HG03108 (cell line): ENCODE results near the gene MED29.
"Not testable (repeated sequence)": the region's sequence is repeated elsewhere in the genome, so short reads cannot be mapped to it uniquely, and the experiment has no call there.

Experiments used
- ATAC-seq: cut with Tn5 transposase; IDR thresholded peaks from one replicate; pipeline ENCODE4 v1.9.1; 2021; ENCODE audit warnings: moderate library complexity; ENCODE audit not compliant: unreplicated experiment

The MED29 gene

DNA sequence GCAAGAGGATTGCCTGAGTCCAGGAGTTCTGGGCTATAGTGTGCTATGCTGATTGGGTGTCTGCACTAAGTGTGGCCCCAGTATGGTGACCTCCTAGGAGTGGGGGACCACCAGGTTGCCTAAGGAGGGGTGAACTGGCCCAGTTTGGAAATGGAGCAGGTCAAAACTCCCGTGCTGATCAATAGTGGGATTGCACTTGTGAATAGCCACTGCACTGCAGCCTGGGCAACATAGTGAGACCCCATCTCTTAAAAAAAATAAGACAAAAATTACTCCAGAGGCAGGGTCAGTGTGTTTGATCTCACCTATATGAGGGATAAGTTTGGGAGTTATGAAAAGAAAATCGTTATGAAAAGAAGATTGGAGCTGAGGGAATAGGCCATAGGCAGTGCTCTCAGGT lies 22.0 kb upstream of the MED29 start:
- ATAC-seq, result no peak

GRCh38 chr19:39370735-39371134 lies 20.4 kb upstream of the MED29 start:
- ATAC-seq, result no peak

GRCh38 chr19:39372047-39372802 lies 19.0 kb upstream of the MED29 start:
- ATAC-seq, result no peak

DNA sequence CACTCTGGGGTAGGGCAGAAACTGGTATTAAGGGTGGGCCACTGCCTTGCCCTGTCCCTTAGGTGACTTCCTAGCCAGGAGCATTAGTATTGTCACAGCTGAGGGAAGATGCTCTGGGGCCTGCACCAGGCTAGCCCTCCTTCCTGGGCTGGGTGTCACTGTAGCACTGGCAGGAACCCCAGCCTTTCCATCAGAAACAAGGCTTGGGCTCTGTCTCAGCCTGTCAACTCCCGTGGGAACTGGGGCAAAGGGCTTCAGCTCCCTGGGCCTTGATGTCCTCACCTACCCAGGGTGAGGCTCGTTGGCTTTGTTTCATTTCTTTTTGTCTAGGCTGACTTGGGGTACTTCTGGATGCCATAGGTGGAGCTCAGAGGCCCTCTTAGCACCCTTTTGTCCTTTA lies 18.2 kb upstream of the MED29 start:
- ATAC-seq, result no peak

DNA sequence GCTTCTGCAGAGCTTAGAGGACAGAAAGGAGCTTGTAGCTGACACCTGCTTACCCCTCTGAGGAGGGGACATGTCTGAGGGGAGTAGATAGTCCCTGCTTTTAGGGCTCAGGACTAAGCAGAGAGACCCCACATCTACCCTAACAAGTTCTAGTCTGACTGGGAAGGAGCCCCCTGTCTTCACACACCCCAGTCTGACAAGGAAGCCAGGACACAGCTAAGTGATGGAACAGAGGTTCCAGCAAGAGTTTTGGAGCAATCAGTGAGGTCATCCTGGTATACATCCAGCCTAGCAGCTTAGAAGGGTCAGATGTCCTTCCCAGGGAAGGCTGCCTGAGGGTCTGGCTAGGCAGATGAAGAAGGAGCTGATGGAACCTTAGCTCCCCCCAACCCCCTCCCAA lies 15.2 kb upstream of the MED29 start:
- no peak for ATAC-seq

DNA sequence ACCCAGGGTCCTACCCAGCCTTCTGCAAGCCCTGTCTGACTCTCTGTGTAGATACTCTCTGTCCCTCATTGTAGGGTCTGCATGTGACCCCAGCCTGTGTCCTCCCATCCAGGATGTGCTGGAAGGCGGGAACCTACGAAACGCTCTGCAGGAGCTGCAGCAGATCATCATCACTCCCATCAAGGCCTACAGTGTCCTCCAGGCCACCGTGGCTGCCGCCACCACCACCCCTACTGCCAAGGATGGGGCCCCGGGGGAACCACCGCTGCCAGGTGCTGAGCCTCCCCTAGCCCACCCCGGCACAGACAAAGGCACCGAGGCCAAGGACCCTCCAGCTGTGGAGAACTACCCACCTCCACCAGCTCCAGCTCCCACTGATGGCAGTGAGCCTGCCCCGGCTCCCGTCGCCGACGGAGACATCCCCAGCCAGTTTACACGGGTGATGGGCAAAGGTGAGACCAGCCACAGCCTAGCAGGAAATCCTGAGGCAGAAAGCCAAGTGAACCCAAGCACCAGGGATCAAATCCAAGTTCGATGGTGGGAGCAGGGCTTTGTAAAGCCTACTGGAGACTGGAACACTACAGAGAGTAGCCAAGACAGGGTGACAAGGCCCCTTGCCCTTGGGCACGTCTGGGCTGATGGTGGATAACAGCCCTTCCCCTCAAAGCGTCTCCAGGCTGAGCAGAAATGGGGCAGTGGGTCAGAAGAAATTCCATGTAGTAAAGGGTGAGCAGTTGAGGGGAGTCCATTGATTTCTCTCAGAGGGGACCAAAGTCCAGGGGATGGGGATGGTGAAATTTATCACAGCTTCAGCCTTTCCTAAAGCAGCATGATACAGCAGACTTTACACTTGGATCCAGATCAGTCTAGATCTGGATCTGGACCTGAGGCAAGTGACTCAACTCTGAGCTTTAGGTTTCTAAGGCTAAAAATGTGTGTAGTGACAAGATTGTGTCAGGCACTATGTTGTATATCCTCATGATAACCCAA lies 13.5 kb upstream of the MED29 start:
- ATAC-seq, result no peak

- ATAC-seq, result not testable (repeated sequence)
These were observed 11.8 kb upstream of the MED29 start for GRCh38 chr19:39379366-39379765.

GRCh38 chr19:39379865-39380396 lies 11.2 kb upstream of the MED29 start:
- ATAC-seq, result no peak

- no peak for ATAC-seq
These were observed 10.4 kb upstream of the MED29 start for GRCh38 chr19:39380521-39381502.

DNA sequence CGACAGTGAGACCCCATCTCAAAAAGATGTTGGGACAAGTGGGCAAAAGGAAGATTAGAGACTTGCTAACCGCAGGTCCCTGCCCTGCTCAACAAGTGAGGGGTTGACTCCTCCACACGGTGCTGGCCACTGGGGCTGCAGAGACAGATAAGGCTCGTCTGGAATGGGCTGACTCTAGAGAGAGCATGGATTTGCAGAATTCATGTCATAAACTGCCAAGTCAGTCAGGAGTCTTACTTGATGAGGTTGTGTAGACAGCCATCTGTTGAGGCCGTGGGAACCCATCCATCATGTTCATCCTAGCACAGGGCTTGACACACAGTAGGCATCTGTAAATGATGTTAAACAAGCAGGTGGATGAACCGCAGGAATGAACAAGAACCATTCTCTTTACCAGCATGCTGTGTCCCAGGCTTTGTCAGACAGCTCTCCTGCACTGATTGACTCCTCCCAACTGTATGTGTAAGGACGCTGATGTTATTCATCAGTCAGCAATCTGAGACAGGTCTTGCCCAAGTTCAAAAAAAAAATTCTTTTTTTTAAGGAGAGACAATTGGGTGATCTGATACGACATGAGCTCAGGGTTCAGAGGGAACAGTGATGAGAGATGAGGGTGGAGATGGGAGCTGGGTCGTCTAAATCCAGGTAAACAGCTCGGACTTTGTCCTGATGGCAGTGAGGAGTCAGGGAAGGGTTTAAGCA lies 9.1 kb upstream of the MED29 start:
- ATAC-seq, result no peak

- no peak for ATAC-seq
These were observed 8.0 kb upstream of the MED29 start for GRCh38 chr19:39382991-39383828.

GRCh38 chr19:39384839-39385568 lies 6.2 kb upstream of the MED29 start:
- ATAC-seq, result no peak

DNA sequence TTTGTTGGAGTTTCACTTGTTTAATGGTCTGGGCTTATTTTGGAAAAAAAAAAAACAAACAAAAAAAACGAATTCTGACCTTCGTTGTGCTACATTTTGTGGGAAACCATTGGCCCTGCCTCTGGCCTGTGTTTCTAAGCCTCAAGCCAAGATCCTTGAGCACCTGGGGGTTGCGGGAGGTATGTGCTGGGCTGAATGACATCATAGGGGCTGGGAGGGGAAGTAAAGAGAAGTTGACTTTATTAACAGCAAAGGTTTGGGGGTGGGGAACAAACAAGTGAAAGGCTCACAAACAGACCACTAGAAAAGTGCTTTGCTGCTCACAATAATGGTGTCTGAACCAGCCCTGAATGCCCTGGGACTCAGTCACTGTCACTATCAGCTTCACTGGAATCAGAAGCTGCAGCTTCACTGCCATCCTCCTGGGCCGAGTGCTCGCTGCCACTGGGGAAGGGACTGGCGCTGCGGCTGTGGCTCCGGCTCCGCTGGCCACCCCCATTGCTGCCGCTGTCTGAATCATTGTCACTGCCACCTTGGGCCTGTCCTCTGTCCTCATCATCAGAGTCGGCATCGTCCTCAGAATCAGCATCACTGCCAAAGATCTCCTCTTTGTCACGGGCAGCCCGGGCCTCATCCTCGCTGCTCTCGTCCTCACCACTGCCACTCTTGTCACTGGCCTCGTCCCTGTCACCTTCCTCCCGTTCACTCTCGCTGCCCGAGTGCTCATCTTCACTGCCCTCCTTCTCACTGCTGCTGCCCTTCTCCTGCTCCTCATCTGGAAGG lies 5.4 kb upstream of the MED29 start:
- no peak for ATAC-seq

- ATAC-seq, result no peak
These were observed 4.6 kb upstream of the MED29 start for GRCh38 chr19:39386557-39386956.

GRCh38 chr19:39388657-39389056 lies 2.5 kb upstream of the MED29 start:
- no peak for ATAC-seq

DNA sequence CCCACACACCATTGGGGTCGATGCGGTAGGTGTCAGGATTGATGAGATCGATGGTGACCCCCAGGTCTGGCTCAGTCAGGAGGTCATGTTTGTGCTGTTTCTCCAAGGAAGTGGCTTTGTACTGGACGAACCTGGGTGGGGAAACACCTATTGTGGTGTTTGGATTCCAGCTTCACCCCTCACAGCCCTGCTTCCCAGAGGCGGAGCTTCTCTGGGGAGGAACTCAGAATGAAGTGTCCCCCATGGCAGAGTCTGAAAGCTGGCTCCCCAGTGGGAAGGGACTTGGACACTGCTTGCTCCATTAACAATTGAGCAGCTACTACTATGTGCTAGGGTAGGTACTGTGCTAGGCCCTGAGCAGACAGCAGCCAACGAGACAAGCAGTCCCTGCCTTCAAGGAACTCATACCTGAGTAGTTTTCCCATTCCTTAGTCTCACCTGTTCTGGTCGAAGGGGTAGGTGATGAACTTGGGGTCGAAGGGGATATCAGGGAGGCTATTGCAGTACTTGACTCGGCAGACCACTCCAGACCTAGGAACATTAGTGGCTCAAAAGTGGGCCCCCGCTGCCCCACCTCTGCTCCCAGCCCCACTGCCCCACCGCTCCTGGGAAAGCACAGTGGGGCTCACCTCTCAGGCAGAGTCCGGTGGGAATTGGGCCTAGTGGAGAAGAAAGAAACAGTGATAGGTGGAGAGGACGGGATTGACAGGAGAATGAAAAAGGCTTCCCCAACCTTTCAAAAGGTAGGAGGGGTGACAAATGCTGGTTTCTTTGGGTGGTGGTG lies 1.4 kb upstream of the MED29 start:
- no peak for ATAC-seq

- ATAC-seq, result no peak
These were observed 777 bp upstream of the MED29 start for GRCh38 chr19:39390451-39390750.
